ENCODE measurements around the gene TMEM233.

The TMEM233 gene

GRCh38 chr12:119593578-119594398 is at the start of gene TMEM233:
Gene TMEM233, plus strand, starts transcription at chr12:119593774. Its CDS starts 75 bp downstream, at chr12:119593849.
- no peak for TF ChIP-seq CTCF (conservative IDR thresholded peaks at IDR 0.05)
- H3K27ac ChIP-seq = no peak within 1 kb of the TSS

- TF ChIP-seq CTCF (conservative IDR thresholded peaks at IDR 0.05) = peak; percentile 93
- no peak overlapping the region for H3K27ac ChIP-seq
These were observed 48.6 kb upstream of the TMEM233 start for GRCh38 chr12:119544765-119545625.

GRCh38 chr12:119546340-119546739 is 47.2 kb upstream of the TMEM233 start:
- TF ChIP-seq CTCF (conservative IDR thresholded peaks at IDR 0.05) = no peak

GRCh38 chr12:119547001-119547400 is 46.6 kb upstream of the TMEM233 start:
- H3K27ac ChIP-seq = no peak overlapping the region
- TF ChIP-seq CTCF (conservative IDR thresholded peaks at IDR 0.05) = no peak

More at GRCh38 chr12:119546340-119546739, 47.2 kb upstream of the TMEM233 start:
- no peak overlapping the region for H3K27ac ChIP-seq

- no peak for TF ChIP-seq CTCF (conservative IDR thresholded peaks at IDR 0.05)
- no peak overlapping the region for H3K27ac ChIP-seq
These were observed 36.7 kb upstream of the TMEM233 start for GRCh38 chr12:119556854-119557253.

- no peak overlapping the region for H3K27ac ChIP-seq
- no peak for TF ChIP-seq CTCF (conservative IDR thresholded peaks at IDR 0.05)
These were observed 28.2 kb upstream of the TMEM233 start for GRCh38 chr12:119565404-119565803.

- no peak overlapping the region for H3K27ac ChIP-seq
- TF ChIP-seq CTCF (conservative IDR thresholded peaks at IDR 0.05) = no peak
These were observed 22.8 kb upstream of the TMEM233 start for GRCh38 chr12:119570771-119571170.

Data from VCaP (cell line).